Activated CD4-positive, alpha-beta T cell treated with anti-CD3 and anti-CD28 coated beads for 48 hours (primary cell): Measurements from ENCODE around the gene DNAJC15.

Source experiments
- DNase-seq: peaks from one replicate; pipeline ENCODE4 v3.0.0-alpha.2; 2020

Gene DNAJC15

GRCh38 chr13:43129066-43129465 lies 105.7 kb downstream of the DNAJC15 start:
- DNase-seq = no peak

GRCh38 chr13:43129511-43130110 lies 106.2 kb downstream of the DNAJC15 start:
- no peak for DNase-seq

GRCh38 chr13:43132257-43132656 lies 108.9 kb downstream of the DNAJC15 start:
- no peak for DNase-seq

GRCh38 chr13:43132911-43133310 lies 109.5 kb downstream of the DNAJC15 start:
- DNase-seq = no peak

- no peak for DNase-seq
Measured at GRCh38 chr13:43133792-43134191, 110.4 kb downstream of the DNAJC15 start.

GRCh38 chr13:43134868-43135267 lies 111.5 kb downstream of the DNAJC15 start:
- DNase-seq = no peak

GRCh38 chr13:43135516-43135915 lies 112.1 kb downstream of the DNAJC15 start:
- DNase-seq = no peak

- DNase-seq = no peak
Measured at GRCh38 chr13:43136920-43137575, 113.7 kb downstream of the DNAJC15 start.

- DNase-seq = no peak
Measured at GRCh38 chr13:43139211-43139610, 115.8 kb downstream of the DNAJC15 start.

GRCh38 chr13:43139921-43140320 lies 116.5 kb downstream of the DNAJC15 start:
- no peak for DNase-seq

- DNase-seq = no peak
Measured at GRCh38 chr13:43140985-43141384, 117.6 kb downstream of the DNAJC15 start.

- no peak for DNase-seq
Measured at GRCh38 chr13:43141685-43142084, 118.3 kb downstream of the DNAJC15 start.

GRCh38 chr13:43143591-43143990 lies 120.2 kb downstream of the DNAJC15 start:
- DNase-seq = no peak

GRCh38 chr13:43145534-43146196 lies 122.3 kb downstream of the DNAJC15 start:
- DNase-seq = no peak

- DNase-seq = no peak
Measured at GRCh38 chr13:43146400-43146799, 123.0 kb downstream of the DNAJC15 start.

- no peak for DNase-seq
Measured at GRCh38 chr13:43150369-43151207, 127.2 kb downstream of the DNAJC15 start.

- no peak for DNase-seq
Measured at GRCh38 chr13:43153436-43154090, 130.2 kb downstream of the DNAJC15 start.

GRCh38 chr13:43154156-43154651 lies 130.8 kb downstream of the DNAJC15 start:
- DNase-seq = no peak

GRCh38 chr13:43154839-43155238 lies 131.5 kb downstream of the DNAJC15 start:
- no peak for DNase-seq

GRCh38 chr13:43156916-43157315 lies 133.5 kb downstream of the DNAJC15 start:
- DNase-seq = no peak

GRCh38 chr13:43157796-43158195 lies 134.4 kb downstream of the DNAJC15 start:
- no peak for DNase-seq

- DNase-seq = no peak
Measured at GRCh38 chr13:43158516-43158915, 135.1 kb downstream of the DNAJC15 start.

- no peak for DNase-seq
Measured at GRCh38 chr13:43159026-43159461, 135.7 kb downstream of the DNAJC15 start.
